Thoracic aorta (tissue), 2 donors: ENCODE data around the gene SIGLEC12. TPM values are rescaled to one million over a fixed set of nuclear protein-coding genes. Genes with fewer than 3 reads are reported as not detected.

Source experiments
- ATAC-seq: fragments of 150-250 bp; one replicate; pipeline ENCODE4 v1.8.0; 2017; ENCODE audit warnings: low read depth; ENCODE audit not compliant: insufficient number of reproducible peaks, low FRiP score
- DNase-seq: peaks from one replicate; pipeline ENCODE4 v3.0.0-alpha.2; 2020; ENCODE audit warnings: low spot score
- H3K27ac ChIP-seq, 2 donors: fragments of 200-600 bp; sonication (generic); 1 replicate in 1 of 2; 2 replicates in 1 of 2; pipeline ENCODE4 v1.5.1; 2016; ENCODE audit warnings: mild to moderate bottlenecking in 2 of 2, moderate library complexity in 2 of 2
- H3K27me3 ChIP-seq: fragments of 200-600 bp; sonication (generic); replicated peaks from 2 replicates; pipeline ENCODE4 v1.6.0; 2016; ENCODE audit warnings: mild to moderate bottlenecking; ENCODE audit not compliant: insufficient read depth
- H3K36me3 ChIP-seq: fragments of 200-600 bp; sonication (generic); one replicate; pipeline ENCODE4 v1.5.1; 2016
- H3K4me1 ChIP-seq, 2 donors: fragments of 200-600 bp; sonication (generic); 1 replicate in 1 of 2; 2 replicates in 1 of 2; pipeline versions ENCODE4 v1.5.1 to v1.6.0; 2016; ENCODE audit warnings: low read depth in 2 of 2, mild to moderate bottlenecking in 1 of 2; ENCODE audit not compliant: control insufficient read depth in 1 of 2
- H3K4me3 ChIP-seq: fragments of 200-600 bp; sonication (generic); 2 replicates; pipeline ENCODE4 v1.5.1; 2016; ENCODE audit warnings: mild to moderate bottlenecking
- H3K9me3 ChIP-seq: fragments of 200-600 bp; sonication (generic); 2 replicates; pipeline ENCODE4 v1.5.1; 2016
- total RNA-seq, 2 donors: library from RNA; depleted of rRNA; stranded (reverse); fragments of >200 nt; gene quantifications; one replicate each; pipeline versions ENCODE4 v1.1.0 to v1.2.3, GENCODE V29; 2016
- TF ChIP-seq, protein P1 (sequence below): fragments of 200-600 bp; sonication (generic); IDR thresholded peaks from one replicate; pipeline ENCODE4 v1.5.1; 2019; ENCODE audit warnings: antibody characterized with exemption

Gene SIGLEC12
- total RNA-seq, 2 donors from 2014 or later, result 2.2 TPM; not detected in 1

DNA sequence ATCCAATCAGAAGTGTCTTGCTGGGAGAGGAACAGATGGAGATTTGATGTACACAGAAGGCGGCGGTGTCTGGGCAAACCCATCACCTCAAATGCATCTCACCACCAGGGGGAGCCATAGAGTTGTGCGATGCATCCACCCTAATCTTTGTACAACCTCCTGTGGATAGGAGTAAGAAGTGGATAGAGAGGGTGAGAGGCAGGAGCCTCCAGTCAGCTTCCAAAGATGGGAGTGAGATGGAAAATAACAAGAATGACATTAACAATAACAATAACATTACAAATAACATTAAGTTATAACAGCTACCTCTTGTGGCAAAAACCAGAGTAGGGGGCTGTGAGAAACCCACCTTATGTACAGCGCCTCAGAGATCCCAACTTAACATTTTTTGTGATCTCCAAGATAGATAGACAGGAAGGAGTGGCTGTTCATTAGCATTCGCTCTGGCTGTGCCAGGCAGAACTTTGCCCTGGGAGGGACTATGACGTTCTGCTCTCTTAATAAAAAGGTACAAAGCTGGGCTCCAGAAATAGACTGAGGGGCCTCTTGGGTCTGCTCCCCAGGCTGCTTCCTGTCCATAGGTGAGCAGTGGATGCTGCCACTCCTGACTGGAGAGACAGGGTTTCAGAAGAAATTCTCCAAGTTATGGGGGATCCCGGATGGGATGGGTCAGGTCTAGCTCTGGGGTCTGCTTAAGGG, 28.4 kb downstream of the SIGLEC12 start:
- DNase-seq, result peak; percentile 38
- Histone ChIP-seq H3K9me3 (no peaks in the 10 kb centered on the region), H3K4me1 (no peaks in the 10 kb centered on the region), H3K27ac (no peak overlapping the region), H3K27me3 (no peaks in the 10 kb centered on the region), H3K36me3 (no peaks in the 10 kb centered on the region), H3K4me3 (no peak overlapping the region)
- ATAC-seq, result no peak
- TF ChIP-seq, protein P1, sequence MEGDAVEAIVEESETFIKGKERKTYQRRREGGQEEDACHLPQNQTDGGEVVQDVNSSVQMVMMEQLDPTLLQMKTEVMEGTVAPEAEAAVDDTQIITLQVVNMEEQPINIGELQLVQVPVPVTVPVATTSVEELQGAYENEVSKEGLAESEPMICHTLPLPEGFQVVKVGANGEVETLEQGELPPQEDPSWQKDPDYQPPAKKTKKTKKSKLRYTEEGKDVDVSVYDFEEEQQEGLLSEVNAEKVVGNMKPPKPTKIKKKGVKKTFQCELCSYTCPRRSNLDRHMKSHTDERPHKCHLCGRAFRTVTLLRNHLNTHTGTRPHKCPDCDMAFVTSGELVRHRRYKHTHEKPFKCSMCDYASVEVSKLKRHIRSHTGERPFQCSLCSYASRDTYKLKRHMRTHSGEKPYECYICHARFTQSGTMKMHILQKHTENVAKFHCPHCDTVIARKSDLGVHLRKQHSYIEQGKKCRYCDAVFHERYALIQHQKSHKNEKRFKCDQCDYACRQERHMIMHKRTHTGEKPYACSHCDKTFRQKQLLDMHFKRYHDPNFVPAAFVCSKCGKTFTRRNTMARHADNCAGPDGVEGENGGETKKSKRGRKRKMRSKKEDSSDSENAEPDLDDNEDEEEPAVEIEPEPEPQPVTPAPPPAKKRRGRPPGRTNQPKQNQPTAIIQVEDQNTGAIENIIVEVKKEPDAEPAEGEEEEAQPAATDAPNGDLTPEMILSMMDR, result peak; percentile 80

DNA sequence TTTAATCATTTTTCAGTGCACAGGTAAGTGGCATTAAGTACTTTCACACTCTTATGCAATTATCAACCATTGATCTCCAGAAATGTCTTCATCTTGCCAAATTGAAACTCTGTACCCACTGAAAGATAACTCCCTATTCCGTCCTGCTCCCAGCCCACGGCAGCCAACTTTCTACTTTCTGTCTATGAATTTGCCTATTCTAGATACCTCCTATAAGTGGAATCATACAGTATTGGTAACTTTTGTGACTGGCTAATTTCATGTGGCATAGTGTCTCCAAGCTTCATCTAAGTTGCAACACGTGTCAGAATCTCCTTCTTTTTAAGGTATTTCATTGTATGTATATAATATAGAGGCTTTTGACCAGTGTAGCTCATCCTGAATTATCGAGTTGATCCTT, 29.0 kb downstream of the SIGLEC12 start:
- no peaks in the 10 kb centered on the region for H3K36me3 ChIP-seq
- ATAC-seq (no peak), DNase-seq (no peak)
- H3K4me3 ChIP-seq, result no peak overlapping the region
- no peak overlapping the region for H3K27ac ChIP-seq
- TF ChIP-seq, protein P1, result no peak
- no peaks in the 10 kb centered on the region for H3K27me3 ChIP-seq
- no peaks in the 10 kb centered on the region for H3K9me3 ChIP-seq
- H3K4me1 ChIP-seq, result no peaks in the 10 kb centered on the region

DNA sequence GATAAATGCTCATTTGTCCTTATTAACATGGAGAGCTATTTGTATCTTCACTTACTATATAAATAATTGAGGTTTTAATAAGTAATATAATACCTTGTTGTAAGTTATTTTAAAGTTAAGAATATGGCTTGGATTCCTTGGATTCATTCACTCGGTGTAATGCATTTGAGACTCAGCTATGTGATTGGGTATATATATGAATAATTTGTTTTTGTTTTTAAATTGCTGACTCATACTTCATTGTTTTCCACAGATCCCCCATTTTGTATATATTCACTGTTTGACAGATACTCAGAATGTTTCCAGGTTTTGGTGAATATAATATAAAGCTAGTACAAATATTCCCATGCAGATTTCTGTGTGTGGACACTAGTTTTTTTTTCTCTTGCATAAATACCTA, 30.1 kb downstream of the SIGLEC12 start:
- no peak for DNase-seq
- Histone ChIP-seq H3K27me3 (no peaks in the 10 kb centered on the region), H3K9me3 (no peaks in the 10 kb centered on the region), H3K4me1 (no peaks in the 10 kb centered on the region), H3K4me3 (no peak overlapping the region), H3K27ac (no peak overlapping the region), H3K36me3 (no peaks in the 10 kb centered on the region)
- TF ChIP-seq, protein P1, result no peak
- no peak for ATAC-seq

DNA sequence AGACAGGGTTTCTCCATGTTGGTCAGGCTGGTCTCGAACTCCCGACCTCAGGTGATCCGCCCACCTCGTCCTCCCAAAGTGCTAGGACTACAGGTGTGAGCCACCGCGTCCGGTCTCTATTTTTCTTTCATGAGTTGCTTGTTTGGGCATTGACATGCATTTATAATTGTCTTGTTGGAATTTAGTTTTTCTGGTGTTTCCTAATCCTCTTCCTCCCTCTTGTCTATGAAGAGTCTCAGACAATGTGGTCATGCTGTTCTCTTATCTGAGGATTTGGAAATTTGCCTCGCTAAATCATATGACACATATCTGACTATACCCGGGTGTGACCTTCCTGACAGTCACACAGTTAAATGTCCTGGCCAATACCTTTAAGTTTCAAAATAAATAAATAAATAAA, 30.6 kb downstream of the SIGLEC12 start:
- TF ChIP-seq, protein P1, result no peak
- Histone ChIP-seq H3K9me3 (no peaks in the 10 kb centered on the region), H3K27ac (no peak overlapping the region), H3K36me3 (no peaks in the 10 kb centered on the region), H3K27me3 (no peaks in the 10 kb centered on the region), H3K4me3 (no peak overlapping the region), H3K4me1 (no peaks in the 10 kb centered on the region)
- ATAC-seq, result no peak
- DNase-seq, result no peak

DNA sequence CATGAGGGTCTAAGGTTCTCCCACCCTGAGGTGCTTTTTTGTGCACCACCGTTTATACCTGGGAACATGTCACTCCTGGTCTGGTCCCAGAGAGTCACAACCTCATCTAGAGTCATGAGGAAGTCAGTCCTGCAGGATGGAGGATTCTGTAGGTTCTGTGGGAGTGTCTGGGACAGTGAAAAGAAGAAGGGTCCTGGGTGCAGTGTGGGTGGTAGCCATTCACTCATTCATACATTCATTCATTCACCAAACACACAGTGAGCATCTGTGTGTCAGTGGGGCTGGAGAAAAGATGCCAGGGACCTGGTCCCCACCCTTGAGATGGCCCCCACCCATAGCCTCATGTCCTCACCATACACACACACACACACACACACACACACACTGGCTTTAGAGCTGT, 32.0 kb downstream of the SIGLEC12 start:
- Histone ChIP-seq H3K27ac (no peak overlapping the region), H3K4me3 (no peak overlapping the region), H3K36me3 (no peaks in the 10 kb centered on the region), H3K9me3 (no peaks in the 10 kb centered on the region), H3K27me3 (no peaks in the 10 kb centered on the region), H3K4me1 (no peaks in the 10 kb centered on the region)
- ATAC-seq, result no peak
- no peak for DNase-seq
- TF ChIP-seq, protein P1, result no peak
